ENCODE measurements around the gene DNAI2.
A peak's percentile ranks its signal among the peaks of the same experiment; 100 is the strongest.

The DNAI2 gene

GRCh38 chr17:74359916-74360315, 85.9 kb downstream of the DNAI2 start:
- DNase-seq: peak in 1 of 58 donors; percentile 14

GRCh38 chr17:74360899-74361229, 86.8 kb downstream of the DNAI2 start:
- no peak for DNase-seq

GRCh38 chr17:74361230-74362068, 87.4 kb downstream of the DNAI2 start, which contains the start of gene BTBD17:
TSS of gene BTBD17 (minus strand) at chr17:74361868. CDS start at chr17:74361819, 49 bp downstream.
- DNase-seq: peak in 50 of 58 donors; percentile 25 to 78 (median 52)

DNA sequence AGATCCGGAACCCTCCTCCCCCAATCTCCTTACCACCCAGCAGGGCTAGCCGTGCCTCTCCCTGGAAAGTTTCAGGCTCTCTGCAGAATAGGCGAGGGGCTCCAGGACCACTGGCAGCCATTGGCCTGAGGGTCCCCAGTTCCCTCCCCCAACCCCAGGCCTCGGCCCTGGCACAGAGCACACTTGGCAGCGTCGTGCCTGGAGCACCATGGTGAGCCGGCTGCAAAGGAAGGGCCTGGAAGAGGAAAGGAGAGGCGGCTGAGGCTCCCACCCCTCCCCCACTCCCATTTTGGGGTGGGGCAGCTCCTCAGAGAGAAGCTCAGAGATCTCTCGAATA, 88.0 kb downstream of the DNAI2 start:
- DNase-seq: peak in 12 of 58 donors; percentile 25 to 74 (median 46)

GRCh38 chr17:74362810-74363498, 88.9 kb downstream of the DNAI2 start:
- DNase-seq: peak in 51 of 58 donors; percentile 15 to 86 (median 54)
